NCI-H510A treated with DMSO at 0.1 percent for 48 hours (cell line): ENCODE data around the gene DND1.
"Not testable (repeated sequence)": the region's sequence is repeated elsewhere in the genome, so short reads cannot be mapped to it uniquely, and the experiment has no call there.

Source experiments
- DNase-seq: peaks from one replicate; lab custom pipeline; 2025; lab: John Stamatoyannopoulos, UW

The DND1 gene

DNA sequence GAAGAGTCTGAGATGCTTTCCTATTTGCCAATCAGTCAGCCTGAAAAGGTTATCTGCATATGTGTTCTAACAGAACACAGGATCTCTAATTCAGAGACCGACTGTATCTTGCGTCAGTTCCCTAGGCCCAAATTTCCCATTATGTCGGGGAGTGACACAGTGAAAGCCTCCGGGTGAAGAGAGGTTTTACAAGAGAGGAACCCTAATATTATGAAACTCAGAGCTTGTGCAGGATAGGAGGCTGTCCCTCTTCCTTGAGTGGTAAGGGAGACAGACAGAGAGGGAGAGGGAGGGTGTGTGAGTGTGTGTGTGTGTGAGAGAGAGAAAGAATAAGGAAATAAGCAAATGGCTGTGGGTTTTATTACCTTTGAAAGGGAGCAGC lies 42.3 kb downstream of the DND1 start:
- no peak for DNase-seq

DNA sequence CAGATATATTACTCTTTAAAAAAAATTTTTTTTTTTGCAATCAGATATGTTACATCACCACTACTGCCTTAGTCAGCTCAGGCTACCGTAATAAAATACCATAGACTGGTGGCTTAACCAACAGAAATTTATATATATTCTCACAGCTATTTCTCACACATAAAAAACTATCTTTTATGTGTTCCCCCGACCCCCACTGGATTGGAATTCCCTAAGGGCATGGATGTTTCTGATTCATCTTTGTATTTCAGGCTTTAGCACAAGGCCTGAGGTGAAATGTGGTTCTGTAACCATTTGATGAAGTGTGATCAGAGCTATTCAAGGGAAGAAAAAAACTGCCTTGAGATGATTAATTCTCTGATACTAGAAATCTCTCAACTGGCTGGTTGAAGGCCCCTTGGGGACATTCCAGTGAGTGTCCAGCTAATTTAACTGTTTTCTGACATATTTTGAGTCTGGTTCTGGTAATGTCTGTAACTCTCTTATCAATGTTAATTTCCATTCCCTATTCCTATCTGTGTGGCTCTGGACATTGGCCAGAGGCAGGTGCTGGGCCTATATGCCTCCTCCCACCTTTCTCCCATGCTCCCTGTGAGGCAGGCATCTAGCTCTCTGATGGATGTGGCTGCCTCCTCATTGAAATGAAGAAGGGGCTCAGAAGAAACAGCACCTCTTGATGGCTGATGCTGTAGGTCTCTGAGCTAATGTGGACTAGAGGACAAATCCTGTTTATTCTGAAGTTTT lies 42.9 kb downstream of the DND1 start:
- no peak for DNase-seq

DNA sequence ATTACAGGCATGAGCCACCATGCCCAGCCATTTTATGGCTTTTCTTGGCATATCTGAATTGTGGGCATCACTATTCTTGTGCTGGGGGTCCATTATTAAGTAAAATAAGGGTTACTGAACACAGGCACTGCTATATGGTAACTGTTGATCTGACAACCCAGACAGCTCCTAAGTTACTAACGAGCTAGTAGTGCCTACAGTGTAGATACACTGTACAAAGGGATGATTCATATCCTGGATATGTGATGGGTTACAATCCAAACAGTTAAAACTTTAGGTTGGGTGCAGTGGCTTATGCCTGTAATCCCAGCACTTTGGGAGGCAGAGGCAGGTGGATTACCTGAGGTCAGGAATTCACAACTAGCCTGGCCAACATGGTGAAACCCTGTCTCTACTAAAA lies 44.7 kb downstream of the DND1 start:
- no peak for DNase-seq

DNA sequence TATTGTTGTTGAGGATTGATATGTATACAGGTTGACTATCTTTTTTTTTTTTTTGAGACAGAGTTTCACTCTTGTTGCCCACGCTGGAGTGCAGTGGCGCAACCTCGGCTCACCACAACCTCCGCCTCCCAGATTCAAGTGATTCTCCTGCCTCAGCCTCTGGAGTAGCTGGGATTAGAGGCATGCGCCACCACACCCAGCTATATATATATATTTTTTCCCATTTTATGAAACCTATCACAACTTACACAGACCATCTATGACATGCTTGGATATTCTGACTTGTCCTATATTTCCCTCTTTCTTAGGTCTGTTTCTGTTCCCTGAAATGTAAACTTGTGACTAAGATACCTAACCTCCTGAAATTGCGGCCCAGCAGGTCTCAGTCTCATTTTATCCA lies 45.4 kb downstream of the DND1 start:
- DNase-seq = no peak

DNA sequence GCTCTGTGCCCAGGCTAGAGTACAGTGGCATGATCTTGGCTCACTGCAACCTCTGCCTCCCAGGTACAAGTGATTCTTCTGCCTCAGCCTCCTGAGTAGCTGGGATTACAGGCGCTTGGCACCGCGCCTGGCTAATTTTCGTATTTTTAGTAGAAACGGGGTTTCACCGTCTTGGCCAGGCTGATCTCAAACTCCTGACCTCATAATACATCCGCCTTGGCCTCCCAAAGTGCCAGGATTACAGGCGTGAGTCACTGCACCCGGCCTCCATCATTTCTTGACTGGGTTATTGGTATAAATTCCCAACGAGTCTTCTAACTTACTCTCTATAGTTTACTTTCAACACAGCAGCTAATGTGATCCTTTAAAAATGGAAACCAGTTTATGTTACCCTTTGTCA lies 48.5 kb downstream of the DND1 start:
- not testable (repeated sequence) for DNase-seq

DNA sequence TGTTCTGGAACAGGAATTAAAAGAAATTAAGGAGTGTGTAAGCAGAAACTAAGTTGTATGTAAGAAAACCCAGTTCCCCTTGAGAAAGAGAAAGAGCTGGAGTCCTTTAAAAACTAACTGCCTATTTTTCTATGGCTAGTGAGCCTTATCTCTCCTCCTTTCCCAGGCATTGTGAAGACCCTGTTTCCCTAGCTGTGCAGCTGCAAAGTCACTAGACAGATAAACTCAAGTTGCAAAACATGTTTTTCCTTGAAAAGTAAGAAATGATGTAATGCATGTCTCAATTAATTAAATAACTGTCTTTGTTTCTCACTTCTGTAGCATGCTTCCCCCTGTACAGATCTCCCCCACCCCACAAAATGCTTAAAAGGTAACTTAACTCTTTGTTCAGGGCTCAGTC lies 50.3 kb downstream of the DND1 start:
- DNase-seq = not testable (repeated sequence)

DNA sequence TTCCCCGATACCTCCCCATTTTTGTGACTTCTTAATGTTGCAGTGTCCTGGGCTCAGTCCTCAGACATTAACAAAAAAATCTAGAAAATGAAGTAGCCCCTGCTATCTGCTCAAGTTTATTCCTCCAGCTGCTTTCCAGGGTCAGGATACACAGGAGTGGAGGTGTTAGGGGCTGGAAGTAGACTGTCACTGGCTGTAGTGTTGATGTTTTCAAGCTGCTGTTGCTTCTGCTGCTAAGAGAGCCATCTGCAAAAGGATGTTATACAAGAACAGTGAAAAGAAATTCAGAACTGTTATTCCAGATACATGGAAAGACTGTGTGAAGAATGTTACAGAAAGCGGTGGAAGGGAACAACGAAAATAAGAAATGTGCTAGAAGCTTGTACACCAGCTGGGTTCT lies 51.1 kb downstream of the DND1 start:
- DNase-seq = no peak
